ENCODE data around the gene FTCD. TPM values are rescaled to one million over a fixed set of nuclear protein-coding genes. Genes with fewer than 3 reads are reported as not detected.

FTCD gene
- total RNA-seq, 1 donor: 0.43 TPM

DNA sequence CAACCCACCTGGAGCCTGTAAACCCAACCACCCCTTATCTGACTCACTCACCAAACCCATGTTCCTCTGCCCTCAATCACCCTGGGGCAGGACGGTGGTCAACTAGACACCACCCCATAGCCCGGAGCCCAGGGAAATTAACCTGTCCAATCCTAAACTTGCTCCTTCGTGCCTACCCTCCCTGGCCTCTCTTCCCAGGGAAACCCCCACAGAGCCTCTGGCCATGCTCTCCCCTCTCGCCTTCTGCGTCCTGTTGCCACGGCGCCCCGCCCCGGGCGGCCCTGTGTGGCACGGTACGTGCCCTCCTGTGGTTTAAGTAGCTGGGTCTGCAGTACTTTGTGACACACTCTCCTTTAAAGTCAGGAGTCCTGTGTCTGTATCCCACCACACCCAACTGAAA is 4.0 kb upstream of the FTCD start:
- no peak for DNase-seq (ENCODE audit: low read depth)
- TF ChIP-seq CTCF (IDR thresholded peaks at IDR 0.05; ENCODE audit: insufficient read depth, low read depth, low read length): no peak
- H3K4me3 ChIP-seq (ENCODE audit: low read depth, low read length): no peak overlapping the region

- DNase-seq (ENCODE audit: low read depth): no peak
- H3K4me3 ChIP-seq (ENCODE audit: low read depth, low read length): no peak overlapping the region
- no peak for TF ChIP-seq CTCF (IDR thresholded peaks at IDR 0.05; ENCODE audit: insufficient read depth, low read depth, low read length)
Observed at GRCh38 chr21:46158666-46159300, 3.4 kb upstream of the FTCD start.

GRCh38 chr21:46157987-46158451 is 2.6 kb upstream of the FTCD start:
- TF ChIP-seq CTCF (IDR thresholded peaks at IDR 0.05; ENCODE audit: insufficient read depth, low read depth, low read length): no peak
- DNase-seq (ENCODE audit: low read depth): no peak

GRCh38 chr21:46157396-46157986 is 2.1 kb upstream of the FTCD start:
- no peak for TF ChIP-seq CTCF (IDR thresholded peaks at IDR 0.05; ENCODE audit: insufficient read depth, low read depth, low read length)
- H3K4me3 ChIP-seq (ENCODE audit: low read depth, low read length): no peak overlapping the region

More at GRCh38 chr21:46157987-46158451, 2.6 kb upstream of the FTCD start:
- no peak overlapping the region for H3K4me3 ChIP-seq (ENCODE audit: low read depth, low read length)

GRCh38 chr21:46156678-46157077 is 1.3 kb upstream of the FTCD start:
- no peak for TF ChIP-seq CTCF (IDR thresholded peaks at IDR 0.05; ENCODE audit: insufficient read depth, low read depth, low read length)

More at GRCh38 chr21:46157396-46157986, 2.1 kb upstream of the FTCD start:
- no peak for DNase-seq (ENCODE audit: low read depth)

DNA sequence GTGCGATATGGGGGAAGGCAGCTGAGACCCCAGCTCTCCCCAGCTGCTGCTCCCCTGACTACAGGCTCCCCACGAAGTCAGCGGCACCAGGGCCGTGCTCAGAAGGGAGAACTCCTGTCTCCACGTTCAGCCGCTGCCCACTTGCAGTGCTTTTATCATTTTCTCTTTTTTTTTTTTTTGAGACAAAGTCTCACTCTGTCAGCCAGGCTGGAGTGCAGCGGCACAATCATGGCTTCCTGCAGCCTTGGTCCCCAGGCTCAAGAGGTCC is 933 bp upstream of the FTCD start:
- no peak for TF ChIP-seq CTCF (IDR thresholded peaks at IDR 0.05; ENCODE audit: insufficient read depth, low read depth, low read length)
- DNase-seq (ENCODE audit: low read depth): no peak
- H3K4me3 ChIP-seq (ENCODE audit: low read depth, low read length): no peak overlapping the region

More at GRCh38 chr21:46156678-46157077, 1.3 kb upstream of the FTCD start:
- no peak for DNase-seq (ENCODE audit: low read depth)
- H3K4me3 ChIP-seq (ENCODE audit: low read depth, low read length): no peak overlapping the region
